Left lobe of liver (tissue), 2 donors: ENCODE data around the gene ADGRG3. TPM values are rescaled to one million over a fixed set of nuclear protein-coding genes. Genes with fewer than 3 reads are reported as not detected.
A peak's percentile ranks its signal among the peaks of the same experiment; 100 is the strongest.

Source experiments
- ATAC-seq: fragments of 200-7000 bp; cut with Tn5 transposase; one replicate; pipeline ENCODE4 v1.9.1; 2020; ENCODE audit warnings: mild to moderate bottlenecking, moderate library complexity
- DNase-seq: peaks from one replicate; pipeline ENCODE4 v3.0.0-alpha.2; 2020; ENCODE audit warnings: low spot score
- total RNA-seq: library from RNA; stranded (reverse); gene quantifications from one replicate; pipeline ENCODE4 v1.2.1, GENCODE V29; 2021
- donor health status: DM: no; HTN: no; CAD: no; lungs with moderate emphysema.
- donor health status: DM: no; HTN: yes; CAD: no.

The ADGRG3 gene
- total RNA-seq, 1 donor from 2014 or later: 0.43 TPM

DNA sequence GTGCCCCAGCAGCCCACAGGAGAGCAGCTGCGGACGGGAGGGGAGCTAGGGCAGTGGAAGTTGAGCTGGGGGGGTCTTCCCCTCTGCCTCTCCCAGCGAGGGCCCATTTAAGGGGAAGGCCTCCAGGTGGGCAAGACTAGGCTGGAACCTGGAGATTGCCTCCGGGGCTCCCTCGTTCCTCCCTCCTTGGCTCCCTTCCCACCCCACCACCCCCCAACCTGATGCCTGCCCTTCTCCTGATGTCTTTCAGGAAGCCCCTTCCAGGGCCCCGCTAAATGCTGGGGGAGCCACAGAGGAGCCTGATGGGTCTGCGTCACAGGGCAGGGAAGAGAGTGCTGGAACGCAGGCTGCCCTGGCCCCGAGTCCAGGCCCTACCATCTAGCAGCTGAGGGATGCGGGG is 22.9 kb upstream of the ADGRG3 start:
- no peak for ATAC-seq
- no peak for DNase-seq

DNA sequence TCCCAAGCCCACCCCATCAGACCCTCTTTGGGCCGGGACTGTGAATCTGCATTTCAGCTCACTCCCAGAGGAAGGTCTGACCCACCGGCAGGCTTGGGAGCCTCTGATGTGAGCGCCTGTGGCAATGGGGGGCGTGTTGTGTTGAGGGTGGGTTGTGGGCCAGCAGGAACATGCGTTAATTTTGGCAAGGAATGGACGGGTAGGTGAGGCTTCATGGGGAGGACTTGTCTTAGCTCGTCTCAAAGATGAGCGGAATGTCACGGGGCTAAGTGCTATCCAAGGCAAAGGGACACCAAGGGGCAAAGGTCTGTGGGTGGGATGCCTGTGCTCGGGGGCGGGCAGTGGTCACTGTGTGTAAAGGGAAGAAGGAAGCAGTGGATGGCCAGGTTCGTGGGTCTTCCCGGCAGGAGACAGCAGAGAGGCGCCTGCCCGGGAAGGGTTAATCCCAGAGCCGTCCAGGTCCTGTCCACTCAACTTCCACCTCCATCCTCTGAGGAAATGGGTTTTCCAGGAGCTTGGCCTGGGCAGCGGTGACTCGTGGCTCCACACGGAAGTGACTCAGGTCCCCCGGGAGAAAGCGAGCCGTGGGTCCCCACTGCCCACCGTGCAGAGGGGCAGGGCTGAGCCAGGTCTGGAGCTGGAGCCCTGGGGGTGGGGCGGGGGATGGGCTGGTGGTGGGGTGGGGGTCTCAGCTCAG is 22.3 kb upstream of the ADGRG3 start:
- ATAC-seq (peak; percentile 9), DNase-seq (no peak)

DNA sequence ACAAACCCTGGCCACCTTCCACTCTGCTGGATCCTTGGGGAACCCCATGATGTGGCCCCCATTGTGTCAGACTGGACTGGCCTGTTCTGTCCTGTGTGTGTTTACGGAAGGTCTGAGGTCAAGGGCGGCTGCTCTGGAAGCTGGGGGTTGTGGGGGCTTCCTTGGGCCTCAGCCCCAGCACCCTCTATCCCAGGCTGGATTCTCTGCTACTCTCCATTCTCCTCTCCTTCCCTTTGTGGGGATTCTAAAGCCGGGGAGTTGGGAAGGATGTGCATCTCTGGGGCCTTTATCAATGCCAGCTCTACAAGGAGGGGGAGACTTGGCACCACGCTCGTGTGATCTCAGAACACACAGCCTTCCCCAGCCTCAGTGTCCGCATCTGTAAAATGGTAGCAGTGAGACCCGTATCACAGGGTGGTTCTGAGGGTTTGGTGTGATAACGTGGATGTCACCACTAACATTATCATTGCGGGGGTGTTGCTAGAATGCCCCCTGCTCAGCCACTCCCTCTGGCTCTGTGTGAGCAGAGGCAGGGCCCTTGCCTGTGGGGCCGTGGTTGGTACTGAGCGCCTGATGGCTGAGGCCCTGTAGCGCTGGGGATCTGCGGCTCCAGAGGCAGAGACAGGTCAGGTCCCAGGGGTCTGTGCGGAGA is 21.6 kb upstream of the ADGRG3 start:
- DNase-seq (no peak), ATAC-seq (no peak)

DNA sequence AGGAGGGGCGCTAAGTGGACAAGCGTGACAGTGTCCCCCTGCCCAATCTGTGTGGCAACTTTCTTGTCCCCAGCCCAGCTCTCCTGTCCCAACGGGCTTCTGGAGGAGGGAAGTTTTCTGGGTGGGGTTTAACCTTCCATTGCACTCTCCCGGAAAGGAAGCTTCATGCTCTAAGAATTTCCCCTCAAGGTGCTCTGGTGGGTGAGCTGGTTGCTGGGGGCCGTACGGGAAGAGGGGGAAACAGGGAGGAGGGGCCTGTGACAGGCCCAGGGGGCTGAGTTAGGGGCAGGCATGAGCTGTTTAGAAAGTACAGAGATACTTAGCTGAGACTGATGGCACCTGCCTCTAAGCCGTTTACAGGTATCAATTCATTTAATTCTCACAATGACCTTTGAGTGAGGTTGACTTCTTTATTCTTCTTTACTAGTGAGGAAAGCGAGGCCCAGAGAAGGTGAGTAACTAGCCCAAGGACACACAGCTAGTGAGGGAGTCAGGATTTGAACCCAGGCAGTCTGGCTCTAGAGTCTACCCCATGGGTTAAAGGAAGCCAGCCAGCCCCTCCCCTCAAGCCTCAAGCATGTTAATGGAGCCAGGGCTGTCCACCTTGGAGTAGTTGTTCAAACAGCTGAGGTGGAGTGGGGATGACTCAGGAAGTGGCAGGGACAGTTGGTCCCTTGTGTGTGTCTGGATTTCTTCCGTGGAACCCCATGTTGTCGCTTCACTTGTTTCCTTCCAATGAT is 20.8 kb upstream of the ADGRG3 start:
- DNase-seq (no peak), ATAC-seq (no peak)

DNA sequence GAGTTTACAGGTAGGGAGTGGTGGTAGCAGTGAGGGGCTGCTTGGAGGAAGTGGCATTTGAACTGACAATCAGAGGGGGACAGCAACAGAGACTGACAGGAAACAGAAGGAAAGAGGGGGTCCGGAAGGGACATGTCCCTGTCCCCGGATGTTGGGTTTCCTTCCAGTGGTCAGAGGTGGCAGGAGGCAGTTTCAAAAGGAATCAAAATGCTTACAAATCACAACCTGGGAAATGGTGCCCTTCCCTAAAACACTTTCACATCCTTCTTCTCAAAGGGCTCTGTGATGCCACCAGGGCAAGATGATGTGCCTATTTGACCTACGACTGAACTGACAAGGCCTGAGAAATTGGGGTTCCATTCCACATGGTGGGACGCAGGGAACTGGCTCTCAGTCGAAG is 20.0 kb upstream of the ADGRG3 start:
- ATAC-seq: no peak
- DNase-seq: no peak

DNA sequence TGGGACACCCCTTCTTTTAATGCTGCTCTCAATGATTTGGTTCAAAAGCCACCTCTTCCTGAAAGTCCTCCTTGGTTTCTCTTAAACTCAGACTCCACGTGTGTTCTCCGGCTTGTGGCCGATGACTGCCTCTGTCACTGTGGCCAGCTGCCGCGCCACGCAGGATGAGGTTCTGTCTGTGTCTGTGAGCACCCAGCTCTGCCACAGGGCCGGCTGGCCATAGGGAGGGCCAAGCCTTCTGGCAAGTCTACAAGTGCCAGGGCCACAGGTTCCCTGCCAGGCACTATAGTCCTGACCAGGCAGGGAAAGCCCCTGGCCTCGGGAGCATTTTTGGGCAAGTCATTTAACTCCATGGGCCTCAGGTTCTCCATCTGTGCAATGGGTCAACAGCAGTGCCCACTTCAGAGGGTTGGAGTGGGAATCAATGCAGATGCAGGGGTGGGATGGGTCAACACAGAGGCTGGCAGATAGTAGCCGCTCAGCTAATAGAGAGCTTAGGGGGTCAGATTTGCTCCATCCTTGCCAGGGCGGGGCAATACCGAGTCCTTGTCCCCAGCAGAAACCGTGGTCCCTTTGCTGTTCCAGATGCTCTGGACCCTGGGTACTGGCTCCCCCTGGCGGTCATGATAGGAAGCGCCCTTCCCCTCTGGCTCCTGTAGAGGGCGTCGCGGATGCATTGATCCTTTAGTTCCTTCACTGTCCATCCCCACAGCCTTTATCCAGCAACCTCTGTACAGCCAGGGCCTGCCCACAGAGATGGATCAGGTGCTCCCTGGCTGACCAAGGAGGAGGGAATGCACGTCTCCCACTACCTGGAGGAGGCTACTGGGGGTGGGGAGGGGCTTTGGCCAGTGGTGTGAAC is 19.3 kb upstream of the ADGRG3 start:
- ATAC-seq: peak; percentile 97
- DNase-seq: peak; percentile 86

DNA sequence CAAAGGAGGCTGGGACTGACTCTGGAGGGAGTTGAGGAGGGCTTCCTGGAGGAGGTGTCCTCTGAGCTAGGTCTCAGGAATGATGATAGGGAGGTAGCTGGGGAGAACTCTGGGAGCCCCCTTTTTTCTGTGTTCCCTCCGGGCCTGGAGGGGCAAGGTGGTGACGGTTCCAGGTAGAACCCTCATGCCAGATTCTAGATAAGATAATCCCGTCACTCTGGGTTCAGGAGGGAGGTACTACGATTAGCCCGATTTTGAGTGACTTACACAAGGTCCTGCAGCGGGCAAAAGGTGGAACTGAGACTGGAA is 18.7 kb upstream of the ADGRG3 start:
- DNase-seq (no peak), ATAC-seq (no peak)

DNA sequence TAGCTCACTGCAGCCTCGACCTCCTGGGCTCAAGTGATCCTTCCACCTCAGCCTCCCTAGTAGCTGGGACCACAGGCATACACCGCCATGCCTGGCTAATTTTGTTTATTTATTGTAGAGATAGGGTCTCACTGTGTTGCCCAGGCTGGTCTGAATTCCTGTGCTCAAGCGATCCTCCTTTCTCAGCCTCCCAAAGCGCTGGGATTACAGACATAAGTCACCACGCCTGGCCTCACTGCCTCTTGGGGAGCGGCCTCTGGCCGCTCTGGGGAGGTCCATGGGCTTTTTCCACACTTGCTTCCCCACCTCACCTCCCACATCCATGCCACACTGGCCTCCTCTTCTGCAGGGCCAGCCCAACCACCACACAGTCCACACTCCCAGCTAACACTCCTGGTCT is 18.3 kb upstream of the ADGRG3 start:
- DNase-seq (no peak), ATAC-seq (no peak)

DNA sequence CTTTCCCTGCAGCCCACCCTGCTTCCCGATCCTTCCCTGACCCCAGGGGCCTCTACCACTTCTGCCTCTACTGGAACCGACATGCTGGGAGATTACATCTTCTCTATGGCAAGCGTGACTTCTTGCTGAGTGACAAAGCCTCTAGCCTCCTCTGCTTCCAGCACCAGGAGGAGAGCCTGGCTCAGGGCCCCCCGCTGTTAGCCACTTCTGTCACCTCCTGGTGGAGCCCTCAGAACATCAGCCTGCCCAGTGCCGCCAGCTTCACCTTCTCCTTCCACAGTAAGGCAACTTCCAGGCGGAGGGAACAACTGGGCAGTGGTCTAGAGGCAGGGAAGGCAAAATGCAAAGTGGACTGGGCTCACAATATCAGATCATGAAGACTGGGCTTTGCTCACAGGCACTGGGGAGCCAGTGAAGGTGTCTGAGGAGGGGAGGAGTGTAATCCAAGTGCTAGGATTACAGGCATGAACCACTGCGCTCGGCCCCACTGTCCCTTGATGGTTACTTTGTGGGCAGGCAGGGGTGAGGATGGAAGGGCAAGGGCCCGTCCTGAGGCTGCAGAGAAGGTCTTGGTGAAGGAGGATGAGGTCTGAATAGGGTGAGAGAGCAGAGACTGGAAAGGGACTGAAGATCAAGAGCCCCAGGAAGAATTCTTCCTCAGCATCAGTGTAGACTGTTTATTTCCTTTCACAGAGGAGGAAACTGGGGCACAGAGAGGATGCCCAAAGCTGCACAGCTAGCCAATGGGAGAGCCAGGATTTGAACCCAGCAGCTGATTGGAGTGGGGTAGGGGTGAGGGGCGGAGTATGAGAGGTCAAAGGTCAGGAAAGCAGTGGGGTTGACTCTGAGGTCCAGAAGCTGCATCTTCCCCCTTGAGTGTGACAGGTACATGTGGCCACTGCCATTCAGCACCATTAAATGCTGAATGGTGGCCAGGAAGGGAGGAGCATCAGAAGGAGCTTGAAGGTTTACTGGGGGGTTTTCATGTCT is 16.5 kb upstream of the ADGRG3 start:
- no peak for ATAC-seq
- no peak for DNase-seq

DNA sequence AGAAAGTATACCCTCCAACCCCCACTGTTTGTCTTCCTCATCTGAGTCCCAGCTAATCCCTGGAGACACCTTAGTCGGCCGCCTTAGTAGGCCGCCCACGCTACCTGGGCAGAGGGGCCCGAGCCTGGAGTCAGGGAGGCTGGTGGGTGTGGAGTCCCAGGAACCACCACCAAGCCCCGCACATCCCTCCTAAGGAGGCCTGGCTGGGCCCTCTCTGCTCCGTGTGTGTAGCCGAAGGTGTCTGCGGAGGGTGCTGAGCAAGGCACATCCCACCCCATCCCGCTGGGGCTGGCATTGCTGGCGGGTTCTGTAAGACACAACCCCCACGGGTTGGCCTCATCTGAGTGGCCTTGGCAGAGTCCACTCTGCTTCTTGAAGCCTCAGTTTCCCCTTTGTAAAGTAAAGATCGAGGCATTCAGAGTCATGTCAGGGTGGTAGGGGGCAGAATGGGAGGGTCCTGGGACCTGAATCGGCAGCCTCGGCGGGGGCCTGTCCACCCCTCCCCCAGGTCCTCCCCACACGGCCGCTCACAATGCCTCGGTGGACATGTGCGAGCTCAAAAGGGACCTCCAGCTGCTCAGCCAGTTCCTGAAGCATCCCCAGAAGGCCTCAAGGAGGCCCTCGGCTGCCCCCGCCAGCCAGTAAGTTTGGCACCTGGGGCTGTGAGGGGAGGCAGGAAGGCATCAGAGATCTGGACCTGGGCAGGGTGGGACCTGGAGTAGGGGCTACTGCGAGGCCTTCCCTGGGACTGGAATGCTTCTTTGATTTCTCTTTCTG is 15.2 kb upstream of the ADGRG3 start:
- ATAC-seq (no peak), DNase-seq (no peak)

DNA sequence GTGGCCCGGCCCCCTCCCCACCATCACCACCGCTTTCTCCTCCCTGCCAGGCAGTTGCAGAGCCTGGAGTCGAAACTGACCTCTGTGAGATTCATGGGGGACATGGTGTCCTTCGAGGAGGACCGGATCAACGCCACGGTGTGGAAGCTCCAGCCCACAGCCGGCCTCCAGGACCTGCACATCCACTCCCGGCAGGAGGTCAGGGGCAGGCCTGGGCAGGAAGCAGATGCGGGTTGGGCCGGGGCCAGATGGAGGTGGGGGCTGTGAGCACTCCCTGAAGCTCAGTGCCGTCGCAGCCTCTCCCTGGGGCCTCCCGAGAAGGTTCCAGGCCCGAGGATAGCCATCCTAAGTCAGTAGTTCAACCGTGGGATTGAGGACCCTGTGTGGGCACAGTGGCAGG is 14.2 kb upstream of the ADGRG3 start:
- no peak for DNase-seq
- ATAC-seq: no peak

DNA sequence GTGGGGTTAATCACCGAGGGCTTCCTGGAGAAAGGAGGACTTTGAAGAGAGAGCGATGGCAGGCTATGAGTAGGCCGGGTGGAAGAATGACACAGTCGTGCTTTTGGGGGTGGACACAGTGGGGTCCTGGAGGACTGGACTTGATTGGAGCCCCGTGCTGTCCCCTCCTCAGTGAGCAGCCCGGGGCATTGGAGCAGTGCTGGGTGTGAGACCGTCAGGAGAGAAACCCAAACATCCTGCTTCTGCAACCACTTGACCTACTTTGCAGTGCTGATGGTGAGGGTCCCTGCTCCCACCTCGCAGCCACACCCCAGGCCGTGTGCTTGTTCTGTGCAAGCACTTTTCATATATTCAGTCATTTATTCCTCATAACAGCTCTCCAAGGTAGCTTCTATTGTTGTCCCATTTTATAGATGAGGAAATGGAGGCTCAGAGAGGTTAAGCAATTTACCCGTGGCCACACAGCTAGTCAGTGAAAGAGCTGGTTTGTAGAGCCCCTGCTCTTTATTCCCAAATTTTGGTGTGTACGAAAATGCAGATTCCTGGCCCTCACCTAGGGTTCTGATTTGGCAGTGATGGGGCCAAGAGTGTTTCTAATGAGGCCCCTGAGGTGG is 11.7 kb upstream of the ADGRG3 start:
- ATAC-seq: no peak
- DNase-seq: no peak

DNA sequence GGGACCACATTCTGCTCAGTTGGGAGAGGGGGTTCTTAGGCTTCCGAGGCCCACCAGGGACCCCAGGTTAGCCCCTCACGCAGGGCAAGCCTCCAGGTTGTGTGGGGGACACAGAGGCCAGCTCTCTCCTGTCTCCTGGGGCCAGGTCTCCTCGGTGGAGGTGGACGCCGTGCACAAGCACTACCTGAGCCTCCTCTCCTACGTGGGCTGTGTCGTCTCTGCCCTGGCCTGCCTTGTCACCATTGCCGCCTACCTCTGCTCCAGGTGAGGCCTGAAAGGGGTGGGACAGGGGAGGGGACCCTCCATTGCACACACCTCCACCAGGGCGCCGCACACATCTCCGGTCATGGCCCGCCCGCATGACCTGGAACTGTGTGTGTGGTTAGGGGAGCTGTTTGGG is 10.9 kb upstream of the ADGRG3 start:
- DNase-seq (no peak), ATAC-seq (no peak)

DNA sequence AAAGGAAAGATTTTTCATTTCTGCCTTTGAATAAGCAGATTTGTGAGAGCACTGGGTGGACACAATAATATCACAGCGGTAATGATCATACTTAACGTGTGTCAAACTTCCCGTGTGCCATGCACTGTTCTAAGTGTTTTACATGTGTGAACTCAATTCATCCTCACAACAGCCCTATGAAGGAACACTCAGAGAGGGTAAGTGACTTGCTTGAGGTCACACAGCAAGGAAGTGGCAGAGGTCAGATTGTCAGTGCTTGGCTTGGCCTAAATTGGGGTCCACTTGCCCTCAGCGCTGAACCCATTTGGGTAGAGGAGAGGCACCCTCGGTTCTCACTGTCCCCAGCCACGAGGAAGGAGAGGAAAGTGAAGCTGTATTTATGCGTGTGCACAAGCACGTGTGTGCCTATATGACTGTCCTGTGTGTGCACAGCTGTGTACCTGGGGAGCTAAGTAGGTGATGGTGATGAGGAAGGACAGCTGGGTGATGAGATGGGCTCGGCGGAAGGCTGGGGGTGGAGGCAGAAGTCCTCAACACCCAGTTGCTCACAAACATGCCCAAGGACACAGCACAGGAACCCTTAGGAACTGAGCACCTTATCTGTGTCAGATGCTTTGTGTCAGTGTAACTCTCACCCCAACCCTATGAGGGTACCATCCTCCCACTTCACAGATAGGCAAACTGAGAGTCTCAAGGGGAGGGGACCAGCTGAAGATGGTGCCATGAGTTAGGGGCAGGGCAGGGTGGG is 9.8 kb upstream of the ADGRG3 start:
- no peak for ATAC-seq
- no peak for DNase-seq

DNA sequence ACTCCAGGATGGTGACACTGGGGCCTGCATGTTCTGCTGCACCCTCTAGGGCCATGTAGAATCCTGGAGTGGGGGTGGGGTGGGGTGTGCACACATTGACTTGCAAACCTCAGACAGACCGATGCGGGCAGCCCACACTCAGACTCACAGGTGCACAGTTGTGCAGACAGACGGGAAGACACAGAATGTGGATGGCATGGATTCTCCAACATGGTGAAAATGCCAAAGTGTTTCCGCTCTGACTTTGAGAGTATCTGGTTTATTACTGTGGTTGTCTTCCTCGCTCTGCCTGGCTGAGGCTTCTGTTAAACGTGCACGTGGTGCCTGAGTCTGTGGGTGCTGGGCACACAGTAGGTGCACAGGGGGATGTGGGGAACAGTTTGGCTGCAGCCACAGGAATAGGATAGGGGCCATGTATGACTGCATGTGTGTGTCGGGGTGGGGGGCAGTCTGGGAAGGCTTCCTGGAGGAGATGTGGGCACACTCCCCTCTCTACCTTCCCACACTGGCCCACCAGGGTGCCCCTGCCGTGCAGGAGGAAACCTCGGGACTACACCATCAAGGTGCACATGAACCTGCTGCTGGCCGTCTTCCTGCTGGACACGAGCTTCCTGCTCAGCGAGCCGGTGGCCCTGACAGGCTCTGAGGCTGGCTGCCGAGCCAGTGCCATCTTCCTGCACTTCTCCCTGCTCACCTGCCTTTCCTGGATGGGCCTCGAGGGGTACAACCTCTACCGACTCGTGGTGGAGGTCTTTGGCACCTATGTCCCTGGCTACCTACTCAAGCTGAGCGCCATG is 9.0 kb upstream of the ADGRG3 start:
- no peak for DNase-seq
- ATAC-seq: no peak

DNA sequence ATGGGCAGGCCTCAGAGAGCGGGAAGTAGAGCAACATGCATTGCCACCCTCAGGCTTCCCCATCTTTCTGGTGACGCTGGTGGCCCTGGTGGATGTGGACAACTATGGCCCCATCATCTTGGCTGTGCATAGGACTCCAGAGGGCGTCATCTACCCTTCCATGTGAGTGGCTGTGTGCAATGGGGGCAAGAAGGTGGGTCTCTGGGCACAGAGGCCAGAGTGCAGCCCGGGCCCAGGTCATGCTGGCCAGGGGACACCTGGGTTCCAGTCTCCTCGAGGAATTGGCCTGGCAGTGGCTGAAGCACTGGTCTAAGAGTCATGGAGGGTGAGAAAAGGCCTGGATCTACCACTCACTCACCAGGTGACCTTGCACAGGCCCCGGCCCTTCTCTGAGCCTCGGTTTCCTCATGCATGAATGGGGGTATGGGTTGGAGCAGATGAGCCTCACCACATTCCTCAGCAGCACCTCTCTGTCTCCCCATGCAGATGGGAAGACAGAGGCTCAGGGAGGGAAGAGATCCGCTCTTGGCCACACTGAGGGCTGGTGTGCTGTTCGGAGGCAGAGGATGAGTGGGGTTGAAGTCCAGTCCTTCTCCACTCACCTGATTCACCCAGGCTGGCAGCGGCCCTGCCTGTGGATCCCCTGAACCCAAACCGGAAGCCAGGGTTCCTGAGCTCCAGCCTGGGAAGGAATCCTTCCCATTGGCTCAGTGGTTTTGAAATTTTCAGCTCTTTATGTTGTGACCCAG is 7.2 kb upstream of the ADGRG3 start:
- DNase-seq: no peak
- peak; percentile 78 for ATAC-seq

DNA sequence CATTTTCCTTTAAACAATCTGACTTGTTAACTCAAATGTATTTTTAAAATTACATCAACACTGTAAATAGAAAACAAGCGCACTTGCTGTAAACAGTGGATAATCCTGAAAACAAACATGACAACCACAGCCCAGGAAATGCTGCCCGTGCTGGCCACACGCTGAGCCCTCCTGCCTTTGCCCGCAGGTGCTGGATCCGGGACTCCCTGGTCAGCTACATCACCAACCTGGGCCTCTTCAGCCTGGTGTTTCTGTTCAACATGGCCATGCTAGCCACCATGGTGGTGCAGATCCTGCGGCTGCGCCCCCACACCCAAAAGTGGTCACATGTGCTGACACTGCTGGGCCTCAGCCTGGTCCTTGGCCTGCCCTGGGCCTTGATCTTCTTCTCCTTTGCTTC is 6.6 kb upstream of the ADGRG3 start:
- no peak for DNase-seq

More for the DNA sequence above, 6.6 kb upstream of the ADGRG3 start:
- ATAC-seq: no peak
